Myocyte (in vitro differentiated cells): ENCODE data around the gene CALML4. TPM values are rescaled to one million over a fixed set of nuclear protein-coding genes. Genes with fewer than 3 reads are reported as not detected.
"Not testable (repeated sequence)": the region's sequence is repeated elsewhere in the genome, so short reads cannot be mapped to it uniquely, and the experiment has no call there.

Source experiments
- DNase-seq: peaks from one replicate; pipeline ENCODE4 v3.0.0-alpha.2; 2012; ENCODE audit warnings: low read depth
- total RNA-seq: library from RNA; depleted of rRNA; stranded (reverse); fragments of >200 nt; gene quantifications from 2 replicates; pipeline ENCODE4 v1.2.3, GENCODE V29; 2014

Gene CALML4
- total RNA-seq, 1 donor from 2014 or later: 2.5 TPM

DNA sequence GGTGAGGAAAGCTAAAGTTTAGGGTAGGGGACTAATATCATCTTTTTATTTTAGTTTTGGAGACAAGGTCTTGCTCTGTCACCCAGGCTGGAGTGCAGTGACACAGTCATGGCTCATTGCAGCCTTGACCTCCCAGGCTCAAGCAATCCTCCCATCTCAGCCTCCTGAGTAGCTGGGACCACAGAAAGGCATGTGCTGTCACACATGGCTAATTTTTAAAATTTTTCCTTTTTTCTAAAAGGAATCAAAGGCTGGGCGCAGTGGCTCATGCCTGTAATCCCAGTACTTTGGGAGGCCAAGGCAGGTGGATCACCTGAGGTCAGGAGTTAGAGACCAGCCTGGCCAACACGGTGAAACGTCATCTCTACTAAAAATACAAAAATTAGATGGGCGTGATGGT lies 20.3 kb upstream of the CALML4 start:
- not testable (repeated sequence) for DNase-seq

DNA sequence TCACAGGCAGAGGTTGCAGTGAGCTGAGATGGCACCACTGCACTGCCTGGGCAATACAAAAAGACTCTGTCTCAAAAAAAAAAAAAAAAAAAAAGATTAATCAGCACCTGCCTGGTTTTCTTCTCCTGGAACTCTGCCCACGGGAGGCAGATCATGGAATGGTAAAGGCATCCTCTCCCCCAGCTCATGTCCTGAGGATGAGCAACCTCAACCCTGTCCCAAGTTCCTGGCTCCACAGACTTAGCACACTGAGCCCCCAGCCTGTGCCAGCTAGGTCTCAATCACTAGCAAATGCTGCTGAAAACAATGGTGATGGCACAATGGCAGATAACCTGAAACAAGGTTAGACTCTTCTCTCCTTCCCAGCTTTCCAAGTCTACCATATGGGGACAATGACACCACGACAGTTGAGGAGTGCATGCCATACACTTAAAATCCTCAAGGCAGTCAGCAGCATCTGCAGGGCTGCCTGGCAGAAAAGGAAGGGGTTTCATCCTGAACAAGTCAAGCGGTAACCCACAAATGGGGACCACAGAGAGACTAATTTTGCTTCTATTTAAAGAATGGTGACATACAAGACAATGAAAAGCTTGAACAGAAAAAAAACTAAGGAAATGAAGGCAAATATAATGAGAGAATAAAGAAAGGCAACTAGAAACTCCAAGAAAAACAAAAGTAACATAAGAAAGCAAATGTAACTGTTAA lies 19.6 kb upstream of the CALML4 start:
- DNase-seq: peak; percentile 34

GRCh38 chr15:68224108-68224507 lies 19.0 kb upstream of the CALML4 start:
- no peak for DNase-seq

GRCh38 chr15:68223171-68223570 lies 18.0 kb upstream of the CALML4 start:
- no peak for DNase-seq

DNA sequence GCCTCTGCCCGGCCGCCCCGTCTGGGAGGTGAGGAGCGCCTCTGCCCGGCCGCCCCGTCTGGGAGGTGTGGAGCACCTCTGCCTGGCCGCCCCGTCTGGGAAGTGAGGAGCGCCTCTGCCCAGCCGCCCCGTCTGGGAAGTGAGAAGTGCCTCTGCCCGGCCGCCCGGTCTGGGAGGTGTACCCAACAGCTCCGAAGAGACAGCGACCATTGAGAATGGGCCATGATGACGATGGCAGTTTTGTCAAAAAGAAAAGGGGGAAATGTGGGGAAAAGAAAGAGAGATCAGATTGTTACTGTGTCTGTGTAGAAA lies 17.3 kb upstream of the CALML4 start:
- not testable (repeated sequence) for DNase-seq

DNA sequence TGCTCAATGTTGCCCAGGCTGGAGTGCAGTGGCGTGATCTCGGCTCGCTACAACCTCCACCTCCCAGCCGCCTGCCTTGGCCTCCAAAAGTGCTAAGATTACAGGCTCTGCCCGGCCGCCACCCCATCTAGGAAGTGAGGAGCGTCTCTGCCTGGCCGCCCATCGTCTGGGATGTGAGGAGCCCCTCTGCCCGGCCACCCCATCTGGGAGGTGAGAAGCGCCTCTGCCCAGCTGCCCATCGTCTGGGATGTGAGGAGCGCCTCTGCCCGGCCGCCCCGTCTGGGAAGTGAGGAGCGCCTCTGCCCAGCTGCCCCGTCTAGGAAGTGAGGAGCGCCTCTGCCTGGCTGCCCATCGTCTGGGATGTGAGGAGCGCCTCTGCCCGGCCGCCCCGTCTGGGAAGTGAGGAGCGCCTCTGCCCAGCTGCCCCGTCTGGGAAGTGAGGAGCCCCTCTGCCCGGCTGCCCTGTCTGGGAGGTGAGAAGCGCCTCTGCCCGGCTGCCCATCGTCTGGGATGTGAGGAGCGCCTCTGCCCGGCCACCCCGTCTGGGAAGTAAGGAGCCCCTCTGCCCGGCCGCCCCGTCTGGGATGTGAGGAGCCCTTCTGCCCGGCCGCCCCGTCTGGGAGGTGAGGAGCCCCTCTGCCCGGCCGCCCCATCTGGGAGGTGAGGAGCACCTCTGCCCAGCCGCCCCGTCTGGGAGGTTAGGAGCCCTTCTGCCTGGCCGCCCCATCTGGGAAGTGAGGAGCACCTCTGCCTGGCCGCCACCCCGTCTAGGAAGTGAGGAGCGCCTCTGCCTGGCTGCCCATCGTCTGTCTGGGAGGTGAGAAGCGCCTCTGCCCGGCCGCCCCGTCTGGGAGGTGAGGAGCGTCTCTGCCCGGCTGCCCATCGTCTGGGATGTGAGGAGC lies 16.6 kb upstream of the CALML4 start:
- not testable (repeated sequence) for DNase-seq

- no peak for DNase-seq
Measured at GRCh38 chr15:68220967-68221366, 15.8 kb upstream of the CALML4 start.

- DNase-seq: no peak
Measured at GRCh38 chr15:68220489-68220888, 15.4 kb upstream of the CALML4 start.

- DNase-seq: no peak
Measured at GRCh38 chr15:68218847-68219798, 14.0 kb upstream of the CALML4 start.

DNA sequence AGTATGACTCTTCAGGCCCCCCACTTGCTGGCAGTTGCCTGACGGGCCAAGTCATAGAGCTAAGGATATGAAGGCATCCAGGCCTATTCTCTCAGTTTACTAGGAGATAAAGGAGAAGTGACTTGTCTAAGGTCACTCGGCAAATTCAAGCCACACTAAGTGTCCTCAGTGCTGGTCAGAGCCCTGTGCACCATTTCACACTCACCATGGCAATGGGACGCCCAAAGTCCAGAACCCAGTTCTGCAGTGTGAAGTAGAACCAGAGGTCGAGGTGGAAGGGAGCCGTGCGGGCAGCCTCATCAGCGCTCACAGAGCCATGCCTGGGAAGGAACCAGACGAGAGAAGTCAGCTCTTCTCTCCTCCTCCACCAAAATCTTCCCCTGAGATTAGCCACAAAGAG lies 13.2 kb upstream of the CALML4 start:
- no peak for DNase-seq

- DNase-seq: no peak
Measured at GRCh38 chr15:68217341-68217740, 12.2 kb upstream of the CALML4 start.

GRCh38 chr15:68214838-68215254 lies 9.7 kb upstream of the CALML4 start:
- DNase-seq: no peak

GRCh38 chr15:68213991-68214837 lies 9.1 kb upstream of the CALML4 start:
- no peak for DNase-seq

- not testable (repeated sequence) for DNase-seq
Measured at GRCh38 chr15:68213491-68213845, 8.3 kb upstream of the CALML4 start.

DNA sequence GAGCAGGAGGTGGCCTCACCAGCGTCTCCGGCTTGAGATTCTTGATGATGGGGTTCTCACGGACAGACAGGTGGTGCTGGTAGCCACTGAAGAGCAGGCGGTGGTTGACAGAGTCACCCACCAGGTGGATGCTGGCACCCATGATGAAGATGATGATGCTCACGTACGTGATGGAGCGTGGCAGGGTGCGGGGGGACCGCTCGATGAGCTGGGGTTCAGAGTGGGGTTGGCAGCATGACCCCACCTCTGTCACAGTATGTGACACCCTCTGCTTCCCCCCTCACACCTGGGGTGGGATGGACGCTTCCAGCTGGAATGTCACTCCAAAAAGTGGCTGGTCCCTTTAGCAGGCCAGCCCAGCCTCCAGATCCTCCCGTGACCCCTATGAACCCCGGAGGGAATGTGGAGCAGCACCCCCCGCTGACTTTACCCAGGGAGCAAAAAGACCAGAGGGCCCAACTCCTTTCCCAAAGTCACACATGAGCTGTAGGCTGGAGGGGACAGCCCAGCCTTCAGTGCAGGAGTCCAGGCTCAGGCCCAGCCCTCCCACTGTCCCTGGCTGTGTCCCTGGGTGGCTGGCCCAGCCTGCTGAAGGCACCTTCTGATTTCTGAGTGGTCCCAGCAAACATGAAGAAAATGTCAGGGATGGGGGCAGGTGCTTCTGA lies 6.7 kb upstream of the CALML4 start:
- DNase-seq: no peak

DNA sequence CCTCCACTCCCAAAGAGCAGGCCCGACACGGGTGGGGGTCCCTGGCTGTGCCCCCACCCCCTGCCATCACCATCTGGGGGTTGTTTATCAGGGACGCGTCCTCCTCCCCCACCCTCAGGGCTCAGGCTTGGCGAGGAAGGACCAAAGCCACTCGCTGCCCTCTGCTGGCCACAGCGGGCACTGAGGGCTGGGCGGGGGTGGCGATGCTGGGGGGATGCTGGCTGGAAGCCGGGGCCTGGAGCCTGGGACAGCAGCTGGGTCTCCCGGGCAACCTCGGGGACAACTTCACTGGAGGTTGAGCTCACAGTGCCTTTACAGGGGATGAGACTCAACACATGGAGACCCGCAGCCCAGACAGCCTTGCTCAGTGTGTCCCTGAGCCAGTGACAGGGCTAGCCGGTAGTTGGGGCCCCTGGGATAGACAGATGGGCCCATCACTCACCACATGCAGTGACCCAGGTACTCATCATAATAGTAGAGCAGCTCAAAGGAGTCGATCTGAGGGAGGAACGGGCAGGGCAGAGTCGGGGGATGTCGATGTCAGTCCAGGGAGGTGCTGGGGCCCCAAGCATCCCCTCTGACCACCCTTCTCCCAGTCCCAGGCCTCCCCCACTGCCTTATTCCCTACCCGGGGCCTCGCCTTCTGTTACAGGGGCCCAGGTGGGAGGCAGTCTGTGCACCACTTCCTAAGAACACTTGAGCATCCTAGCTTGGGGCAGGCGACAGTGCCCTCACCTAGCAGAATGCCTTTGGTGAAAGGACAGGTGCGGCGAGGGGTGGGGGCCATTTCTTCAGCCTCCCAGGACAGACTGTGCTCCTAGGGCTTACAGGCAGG lies 5.9 kb upstream of the CALML4 start:
- DNase-seq: peak; percentile 72

- no peak for DNase-seq
Measured at GRCh38 chr15:68210409-68210756, 5.3 kb upstream of the CALML4 start.

GRCh38 chr15:68209735-68210408 lies 4.7 kb upstream of the CALML4 start:
- no peak for DNase-seq

DNA sequence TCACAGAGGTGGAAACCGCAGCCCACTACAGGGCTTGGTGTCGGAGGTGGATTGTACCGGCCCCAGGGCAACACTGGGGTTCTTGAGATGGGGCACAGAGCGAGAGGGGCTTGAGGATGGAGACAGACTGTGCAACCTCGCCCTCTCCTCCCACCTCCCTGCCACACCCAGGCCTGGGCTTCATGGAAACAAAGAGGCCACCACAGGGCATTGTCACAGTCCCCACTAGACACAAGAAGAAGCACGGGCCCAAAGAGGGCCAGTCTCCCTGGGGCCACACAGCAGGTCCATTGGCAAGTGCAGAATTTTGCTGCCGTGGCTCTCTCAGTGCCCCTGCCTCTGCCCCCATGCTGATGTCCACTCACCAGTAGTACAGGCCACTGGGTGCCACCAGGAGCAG lies 4.1 kb upstream of the CALML4 start:
- DNase-seq: no peak
